B cell (primary cell): Measurements from ENCODE around the gene AXIN2. TPM values are rescaled to one million over a fixed set of nuclear protein-coding genes. Genes with fewer than 3 reads are reported as not detected.

Experiments used
- ATAC-seq: fragments of 200-7000 bp; cut with Tn5 transposase; one replicate; pipeline ENCODE4 v1.10.0; 2021; ENCODE audit warnings: low read depth, mild to moderate bottlenecking, moderate number of reproducible peaks, moderate library complexity
- CTCF ChIA-PET: fragments of 350-600 bp; sonication (Branson Sonifier 250); formaldehyde crosslinking; loops from one replicate; lab custom pipeline; 2021; ENCODE audit warnings: antibody characterized with exemption, inconsistent platforms; lab: Charles Lee
- POLR2A ChIA-PET: fragments of 350-600 bp; sonication (Branson Sonifier 250); formaldehyde crosslinking; loops from one replicate; lab custom pipeline; 2021; ENCODE audit warnings: antibody characterized with exemption; lab: Charles Lee
- DNase-seq: peaks from one replicate; pipeline ENCODE4 v3.0.0; 2013
- H2AFZ ChIP-seq: 2 replicates; pipeline ENCODE4 v1.6.1; 2012; ENCODE audit warnings: mild to moderate bottlenecking, low read depth, low read length; ENCODE audit not compliant: insufficient read depth, poor library complexity, severe bottlenecking
- H3K27ac ChIP-seq, 2 donors: 1 replicate in 1 of 2; 2 replicates in 1 of 2; pipeline ENCODE4 v1.5.1; 2012 to 2013; ENCODE audit warnings: low read length in 2 of 2, mild to moderate bottlenecking in 2 of 2, moderate library complexity in 1 of 2
- H3K27me3 ChIP-seq, 4 experiments: fragments of 200-600 bp in 1 of 4; sonication (generic) in 1 of 4; replicated peaks in 1 of 4; 1 replicate in 2 of 4; 2 replicates in 2 of 4; pipeline versions ENCODE4 v1.6.1 to v1.7.0; 2013 to 2016; ENCODE audit warnings: low read length in 3 of 4, mild to moderate bottlenecking in 2 of 4, mixed read lengths in 1 of 4, moderate library complexity in 1 of 4; ENCODE audit not compliant: insufficient read depth in 4 of 4, control insufficient read depth in 3 of 4; ENCODE audit errors: control extremely low read depth in 1 of 4
- H3K36me3 ChIP-seq, 2 experiments: replicated peaks in 1 of 2; 1 replicate in 1 of 2; 2 replicates in 1 of 2; pipeline versions ENCODE4 v1.6.1 to v1.7.1; 2013; ENCODE audit warnings: low read length in 1 of 2; ENCODE audit not compliant: insufficient read depth in 2 of 2, control insufficient read depth in 1 of 2; ENCODE audit errors: control extremely low read depth in 1 of 2, extremely low read depth in 1 of 2
- H3K4me1 ChIP-seq, 2 donors: fragments of 200-600 bp in 1 of 2; sonication (generic) in 1 of 2; 1 replicate in 1 of 2; 2 replicates in 1 of 2; pipeline versions ENCODE4 v1.5.1 to v1.6.1; 2013 to 2017; ENCODE audit warnings: low read length in 2 of 2; ENCODE audit not compliant: control insufficient read depth in 2 of 2, insufficient read depth in 2 of 2
- H3K4me2 ChIP-seq: replicated peaks from 2 replicates; pipeline ENCODE3; 2012; ENCODE audit warnings: mild to moderate bottlenecking, low read depth, low read length; ENCODE audit not compliant: poor library complexity, severe bottlenecking
- H3K4me3 ChIP-seq, 5 experiments: fragments of 200-600 bp in 1 of 5; sonication (generic) in 1 of 5; 1 replicate in 3 of 5; 2 replicates in 2 of 5; pipeline versions ENCODE4 v1.5.1 to v1.7.0; 2011 to 2016; ENCODE audit warnings: low read length in 4 of 5, mild to moderate bottlenecking in 4 of 5, low read depth in 2 of 5, control low read depth in 1 of 5, moderate library complexity in 1 of 5; ENCODE audit not compliant: insufficient read depth in 1 of 5; ENCODE audit errors: control extremely low read depth in 1 of 5, extremely low read depth in 1 of 5
- H3K79me2 ChIP-seq: fragments of 200-600 bp; sonication (generic); one replicate; pipeline ENCODE4 v1.6.0; 2016; ENCODE audit warnings: low read length; ENCODE audit not compliant: control insufficient read depth, insufficient read depth
- H3K9ac ChIP-seq: fragments of 200-600 bp; sonication (generic); 2 replicates; pipeline ENCODE4 v1.6.1; 2017; ENCODE audit warnings: mild to moderate bottlenecking, low read length, moderate library complexity
- H3K9me3 ChIP-seq, 3 donors: one replicate each; pipeline versions ENCODE4 v1.6.1 to v1.7.1; 2013; ENCODE audit warnings: low read length in 2 of 3; ENCODE audit not compliant: control insufficient read depth in 2 of 3, insufficient read depth in 1 of 3; ENCODE audit errors: control extremely low read depth in 1 of 3
- H4K20me1 ChIP-seq: 2 replicates; pipeline ENCODE4 v1.6.0; 2012; ENCODE audit warnings: mild to moderate bottlenecking, low read length; ENCODE audit not compliant: insufficient read depth, control insufficient read depth, poor library complexity, severe bottlenecking
- H3K27ac Mint-ChIP-seq: one replicate; pipeline ENCODE4 v1.8.0; 2021; ENCODE audit warnings: mixed read lengths
- H3K27me3 Mint-ChIP-seq: one replicate; pipeline ENCODE4 v1.8.0; 2021; ENCODE audit warnings: mixed read lengths
- H3K4me1 Mint-ChIP-seq: one replicate; pipeline ENCODE4 v1.8.0; 2021; ENCODE audit warnings: mixed read lengths
- H3K4me3 Mint-ChIP-seq: one replicate; pipeline ENCODE4 v1.8.0; 2021; ENCODE audit warnings: mixed read lengths
- H3K9me3 Mint-ChIP-seq: one replicate; pipeline ENCODE4 v1.8.0; 2022; ENCODE audit warnings: mixed read lengths; ENCODE audit not compliant: insufficient read depth
- EZH2 ChIP-seq: IDR thresholded peaks from 2 replicates; pipeline ENCODE4 v1.6.1; 2012; ENCODE audit warnings: borderline replicate concordance, low read depth, mild to moderate bottlenecking, moderate library complexity, low read length; ENCODE audit not compliant: insufficient read depth, poor library complexity, severe bottlenecking
- WGBS: methylation state at CpG from one replicate; pipeline ENCODE4 v1.1.5; 2013; ENCODE audit warnings: missing lambda C conversion rate; ENCODE audit not compliant: insufficient coverage; 5-methylcytosine and 5-hydroxymethylcytosine counted together
- intact Hi-C: fragments of 100-400 bp; cut with micrococcal nuclease; formaldehyde crosslinking; loops from one replicate; pipeline ENCODE4 v1.10.0; 2022
- polyA plus RNA-seq: library from polyadenylated mRNA; depleted of rRNA; stranded (reverse); fragments of >200 nt; gene quantifications from 2 replicates; pipeline ENCODE4 v1.2.3, GENCODE V29; 2012
- total RNA-seq, 2 donors: library from RNA; stranded (reverse); fragments of 120-200 nt in 1 of 2; gene quantifications; 1 replicate in 1 of 2; 2 replicates in 1 of 2; pipeline versions ENCODE4 v1.2.3 to v1.2.4, GENCODE V29; 2013 to 2022
- TF ChIP-seq, protein P1 (sequence below): fragments of 200-600 bp; IDR thresholded peaks from one replicate; pipeline ENCODE4 v1.8.0; 2022; ENCODE audit warnings: antibody characterized with exemption, mild to moderate bottlenecking

The AXIN2 gene
- total and polyA plus RNA-seq, 2 donors (not counting 1 experiment from before 2014, with no cell fraction given) = 0.16 to 1.2 TPM

DNA sequence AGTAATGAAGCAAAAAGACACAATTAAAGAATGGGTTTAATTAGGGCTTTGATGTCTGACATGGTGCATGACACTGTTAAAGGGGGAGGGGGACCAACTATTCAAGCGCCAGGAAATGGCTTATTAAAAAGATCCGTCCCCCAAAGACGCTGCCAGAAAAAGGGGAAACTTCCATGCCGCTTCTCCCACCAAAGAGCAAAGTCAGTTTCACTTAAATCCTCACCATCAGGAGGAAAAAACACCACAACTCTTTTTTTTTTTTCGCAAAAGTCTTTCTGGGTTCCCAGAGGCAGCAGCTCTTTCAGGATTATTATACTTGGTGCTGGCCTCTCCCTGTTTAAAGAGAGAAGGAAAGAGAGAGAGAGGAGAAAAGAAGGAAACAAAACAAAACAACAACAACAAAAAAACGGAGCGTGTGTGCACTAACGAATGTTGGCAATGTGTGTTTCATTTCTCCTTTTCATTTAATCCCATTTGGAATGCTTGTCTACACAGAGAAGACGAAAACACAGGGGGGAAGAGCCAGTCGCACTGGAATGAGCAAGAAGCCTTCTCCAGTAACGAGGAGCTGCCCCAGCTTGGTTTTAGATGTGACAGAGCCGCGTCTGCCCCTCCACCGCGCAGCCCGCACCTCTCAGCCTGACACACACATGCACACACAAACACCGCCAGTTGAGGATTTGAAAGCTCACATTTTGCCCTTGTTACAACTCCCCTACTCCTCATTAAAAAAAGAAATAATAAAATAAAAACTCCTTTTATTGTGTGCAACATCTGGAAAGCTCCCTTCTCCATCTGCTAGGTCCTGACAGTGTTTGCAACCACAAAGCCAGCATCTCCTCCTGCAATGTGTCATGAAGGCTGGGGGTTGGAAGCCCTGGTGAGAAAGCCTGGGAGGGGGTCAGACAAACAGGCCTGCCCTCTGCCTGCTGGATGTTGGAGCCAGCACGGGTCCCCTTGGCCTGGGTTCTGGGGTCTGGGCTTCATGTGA is 32.7 kb upstream of the AXIN2 start:
- Mint-ChIP-seq H3K27ac (no peak overlapping the region), H3K9me3 (no peaks in the 10 kb centered on the region), H3K27me3 (peaks cover 28% of the 10 kb centered on the region), H3K4me1 (peaks cover 6% of the 10 kb centered on the region), H3K4me3 (no peak overlapping the region)
- Histone ChIP-seq H3K79me2 (no peaks in the 10 kb centered on the region), H3K4me1 (peaks cover 0 to 3% of the 10 kb centered on the region in 2 donors), H3K4me2 (peak overlapping the region; percentile 45), H3K4me3 (no peak overlapping the region), H3K27ac (no peak overlapping the region), H4K20me1 (no peaks in the 10 kb centered on the region), H3K36me3 (no peaks in the 10 kb centered on the region), H3K27me3 (peaks cover 0 to 10% (median 4%) of the 10 kb centered on the region in 4 experiments), H2AFZ (no peak overlapping the region), H3K9me3 (no peaks in the 10 kb centered on the region), H3K9ac (no peak overlapping the region)
- intact Hi-C loops = no loop called here
- DNase-seq (no peak), ATAC-seq (no peak)
- CTCF ChIA-PET = no interaction called here
- TF ChIP-seq, protein P1, sequence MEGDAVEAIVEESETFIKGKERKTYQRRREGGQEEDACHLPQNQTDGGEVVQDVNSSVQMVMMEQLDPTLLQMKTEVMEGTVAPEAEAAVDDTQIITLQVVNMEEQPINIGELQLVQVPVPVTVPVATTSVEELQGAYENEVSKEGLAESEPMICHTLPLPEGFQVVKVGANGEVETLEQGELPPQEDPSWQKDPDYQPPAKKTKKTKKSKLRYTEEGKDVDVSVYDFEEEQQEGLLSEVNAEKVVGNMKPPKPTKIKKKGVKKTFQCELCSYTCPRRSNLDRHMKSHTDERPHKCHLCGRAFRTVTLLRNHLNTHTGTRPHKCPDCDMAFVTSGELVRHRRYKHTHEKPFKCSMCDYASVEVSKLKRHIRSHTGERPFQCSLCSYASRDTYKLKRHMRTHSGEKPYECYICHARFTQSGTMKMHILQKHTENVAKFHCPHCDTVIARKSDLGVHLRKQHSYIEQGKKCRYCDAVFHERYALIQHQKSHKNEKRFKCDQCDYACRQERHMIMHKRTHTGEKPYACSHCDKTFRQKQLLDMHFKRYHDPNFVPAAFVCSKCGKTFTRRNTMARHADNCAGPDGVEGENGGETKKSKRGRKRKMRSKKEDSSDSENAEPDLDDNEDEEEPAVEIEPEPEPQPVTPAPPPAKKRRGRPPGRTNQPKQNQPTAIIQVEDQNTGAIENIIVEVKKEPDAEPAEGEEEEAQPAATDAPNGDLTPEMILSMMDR = no peak
- TF ChIP-seq EZH2 = no peak
- 17% methylated on average over 9 of the region's 18 CpGs for WGBS
- POLR2A ChIA-PET = no interaction called here
